Myocyte (in vitro differentiated cells): ENCODE results near the gene ANXA8. TPM values are rescaled to one million over a fixed set of nuclear protein-coding genes. Genes with fewer than 3 reads are reported as not detected.
A peak's percentile ranks its signal among the peaks of the same experiment; 100 is the strongest.

Experiments used
- DNase-seq: peaks from one replicate; pipeline ENCODE4 v3.0.0-alpha.2; 2012; ENCODE audit warnings: low read depth
- total RNA-seq: library from RNA; depleted of rRNA; stranded (reverse); fragments of >200 nt; gene quantifications from 2 replicates; pipeline ENCODE4 v1.2.3, GENCODE V29; 2014

The ANXA8 gene
- total RNA-seq, 1 donor from 2014 or later = not detected

- DNase-seq = peak; percentile 50
These were observed 34.6 kb downstream of the ANXA8 start for GRCh38 chr10:47449102-47449978.

GRCh38 chr10:47447705-47448104 is 36.2 kb downstream of the ANXA8 start:
- no peak for DNase-seq

GRCh38 chr10:47447209-47447608 is 36.7 kb downstream of the ANXA8 start:
- no peak for DNase-seq

- no peak for DNase-seq
These were observed 38.2 kb downstream of the ANXA8 start for GRCh38 chr10:47445720-47446119.

GRCh38 chr10:47444047-47444446 is 39.9 kb downstream of the ANXA8 start:
- DNase-seq = no peak

- no peak for DNase-seq
These were observed 40.8 kb downstream of the ANXA8 start for GRCh38 chr10:47443145-47443544.

- no peak for DNase-seq
These were observed 41.6 kb downstream of the ANXA8 start for GRCh38 chr10:47442351-47442750.

- no peak for DNase-seq
These were observed 42.0 kb downstream of the ANXA8 start for GRCh38 chr10:47441938-47442337.

GRCh38 chr10:47440207-47440606 is 43.7 kb downstream of the ANXA8 start:
- DNase-seq = no peak

GRCh38 chr10:47438857-47439474 is 44.9 kb downstream of the ANXA8 start:
- DNase-seq = no peak

- DNase-seq = no peak
These were observed 48.8 kb downstream of the ANXA8 start for GRCh38 chr10:47435081-47435480.

GRCh38 chr10:47425813-47426419 is 58.0 kb downstream of the ANXA8 start:
- peak; percentile 37 for DNase-seq

- DNase-seq = no peak
These were observed 59.7 kb downstream of the ANXA8 start for GRCh38 chr10:47424231-47424630.

- peak; percentile 26 for DNase-seq
These were observed 60.4 kb downstream of the ANXA8 start for GRCh38 chr10:47423476-47423875.

- DNase-seq = peak; percentile 78
These were observed 62.6 kb downstream of the ANXA8 start for GRCh38 chr10:47421057-47421952.

- DNase-seq = no peak
These were observed 63.4 kb downstream of the ANXA8 start for GRCh38 chr10:47420305-47421056.

- DNase-seq = no peak
These were observed 64.5 kb downstream of the ANXA8 start for GRCh38 chr10:47419421-47419820.

- DNase-seq = no peak
These were observed 64.9 kb downstream of the ANXA8 start for GRCh38 chr10:47418966-47419365.

- DNase-seq = no peak
These were observed 65.6 kb downstream of the ANXA8 start for GRCh38 chr10:47418321-47418720.
